Breast epithelium (tissue), 4 donors: Measurements from ENCODE around the gene SDCCAG8. TPM values are rescaled to one million over a fixed set of nuclear protein-coding genes. Genes with fewer than 3 reads are reported as not detected.
A peak's percentile ranks its signal among the peaks of the same experiment; 100 is the strongest.

Experiments
- DNase-seq, 2 donors: peaks; one replicate each; pipeline ENCODE4 v3.0.0-alpha.2; 2019; ENCODE audit warnings: low spot score in 2 of 2
- H3K27ac ChIP-seq, 2 donors: fragments of 200-600 bp; sonication (generic) in 1 of 2; one replicate each; pipeline ENCODE4 v1.5.1; 2016 to 2019; ENCODE audit warnings: mild to moderate bottlenecking in 1 of 2
- H3K27me3 ChIP-seq, 2 donors: fragments of 200-600 bp; sonication (generic) in 1 of 2; one replicate each; pipeline versions ENCODE4 v1.5.1 to v1.6.0; 2017 to 2019; ENCODE audit warnings: control low read depth in 1 of 2, mild to moderate bottlenecking in 1 of 2
- H3K36me3 ChIP-seq: fragments of 200-600 bp; one replicate; pipeline ENCODE4 v1.5.1; 2019
- H3K4me1 ChIP-seq, 2 donors: fragments of 200-600 bp; sonication (generic); one replicate each; pipeline ENCODE4 v1.5.1; 2016 to 2019; ENCODE audit warnings: control low read depth in 1 of 2
- H3K4me3 ChIP-seq, 3 donors: fragments of 200-600 bp; sonication (generic); 1 replicate in 2 of 3; 2 replicates in 1 of 3; pipeline ENCODE4 v1.5.1; 2016 to 2019; ENCODE audit warnings: mild to moderate bottlenecking in 3 of 3, moderate library complexity in 2 of 3
- H3K9me3 ChIP-seq, 2 donors: fragments of 200-600 bp; sonication (generic) in 1 of 2; one replicate each; pipeline ENCODE4 v1.5.1; 2016 to 2019; ENCODE audit warnings: control low read depth in 1 of 2
- POLR2A ChIP-seq: fragments of 450-650 bp; IDR thresholded peaks from one replicate; pipeline ENCODE4 v1.6.1; 2016; ENCODE audit warnings: antibody characterized with exemption, mild to moderate bottlenecking, moderate library complexity
- POLR2AphosphoS5 ChIP-seq, 3 donors: sonication (generic); formaldehyde crosslinking; IDR thresholded peaks; one replicate each; pipeline ENCODE4 v1.6.1; 2017; ENCODE audit warnings: antibody characterized with exemption in 3 of 3
- intact Hi-C: fragments of 100-400 bp; cut with DNase I; formaldehyde crosslinking; loops from one replicate; pipeline ENCODE4 v1.15.1; 2023; ENCODE audit warnings: low total_unique reads
- total RNA-seq, 3 donors: library from RNA; depleted of rRNA; stranded (reverse); fragments of >200 nt; gene quantifications; one replicate each; pipeline ENCODE4 v1.1.0, GENCODE V29; 2016
- TF ChIP-seq, protein P1 (sequence below), 3 donors: fragments of 450-650 bp; IDR thresholded peaks; one replicate each; pipeline ENCODE4 v1.5.1; 2016 to 2017; ENCODE audit warnings: antibody characterized with exemption in 3 of 3, mild to moderate bottlenecking in 3 of 3, moderate library complexity in 3 of 3

The SDCCAG8 gene
- total RNA-seq, 3 donors from 2014 or later, result 48.6 to 73.0 (median 62.3) TPM

DNA sequence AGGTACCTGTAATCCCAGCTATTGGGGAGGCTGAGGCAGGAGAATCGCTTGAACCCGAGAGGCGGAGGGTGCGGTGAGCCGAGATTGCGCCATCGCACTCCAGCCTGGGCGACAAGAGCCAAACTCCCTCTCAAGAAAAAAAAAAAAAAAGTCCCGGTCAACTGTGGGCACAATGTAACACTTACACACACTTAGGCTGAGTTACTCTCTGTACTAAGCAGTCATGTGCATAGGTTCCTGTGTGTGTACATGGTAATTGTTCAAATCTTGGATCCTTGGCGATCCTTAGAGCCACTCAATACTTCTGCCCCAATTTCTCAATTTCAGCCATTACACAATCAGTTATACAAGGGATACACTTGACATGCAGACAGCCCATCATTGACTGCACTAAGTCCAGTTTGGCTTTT is 11.6 kb downstream of the SDCCAG8 start:
- H3K4me3 ChIP-seq, result no peak overlapping the region
- peaks cover 3% of the 10 kb centered on the region for H3K36me3 ChIP-seq
- H3K27me3 ChIP-seq, result no peaks in the 10 kb centered on the region
- DNase-seq, result no peak
- peaks cover 0 to 9% of the 10 kb centered on the region in 2 donors for H3K4me1 ChIP-seq
- TF ChIP-seq POLR2A (no peak), POLR2AphosphoS5 (IDR thresholded peaks at IDR 0.05) (no peak)
- TF ChIP-seq, protein P1, sequence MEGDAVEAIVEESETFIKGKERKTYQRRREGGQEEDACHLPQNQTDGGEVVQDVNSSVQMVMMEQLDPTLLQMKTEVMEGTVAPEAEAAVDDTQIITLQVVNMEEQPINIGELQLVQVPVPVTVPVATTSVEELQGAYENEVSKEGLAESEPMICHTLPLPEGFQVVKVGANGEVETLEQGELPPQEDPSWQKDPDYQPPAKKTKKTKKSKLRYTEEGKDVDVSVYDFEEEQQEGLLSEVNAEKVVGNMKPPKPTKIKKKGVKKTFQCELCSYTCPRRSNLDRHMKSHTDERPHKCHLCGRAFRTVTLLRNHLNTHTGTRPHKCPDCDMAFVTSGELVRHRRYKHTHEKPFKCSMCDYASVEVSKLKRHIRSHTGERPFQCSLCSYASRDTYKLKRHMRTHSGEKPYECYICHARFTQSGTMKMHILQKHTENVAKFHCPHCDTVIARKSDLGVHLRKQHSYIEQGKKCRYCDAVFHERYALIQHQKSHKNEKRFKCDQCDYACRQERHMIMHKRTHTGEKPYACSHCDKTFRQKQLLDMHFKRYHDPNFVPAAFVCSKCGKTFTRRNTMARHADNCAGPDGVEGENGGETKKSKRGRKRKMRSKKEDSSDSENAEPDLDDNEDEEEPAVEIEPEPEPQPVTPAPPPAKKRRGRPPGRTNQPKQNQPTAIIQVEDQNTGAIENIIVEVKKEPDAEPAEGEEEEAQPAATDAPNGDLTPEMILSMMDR (IDR thresholded peaks at IDR 0.05), result no peak
- intact Hi-C loops, result no loop called here
- no peaks in the 10 kb centered on the region for H3K9me3 ChIP-seq
- peak overlapping the region in 1 of 2 donors; percentile 25 for H3K27ac ChIP-seq

DNA sequence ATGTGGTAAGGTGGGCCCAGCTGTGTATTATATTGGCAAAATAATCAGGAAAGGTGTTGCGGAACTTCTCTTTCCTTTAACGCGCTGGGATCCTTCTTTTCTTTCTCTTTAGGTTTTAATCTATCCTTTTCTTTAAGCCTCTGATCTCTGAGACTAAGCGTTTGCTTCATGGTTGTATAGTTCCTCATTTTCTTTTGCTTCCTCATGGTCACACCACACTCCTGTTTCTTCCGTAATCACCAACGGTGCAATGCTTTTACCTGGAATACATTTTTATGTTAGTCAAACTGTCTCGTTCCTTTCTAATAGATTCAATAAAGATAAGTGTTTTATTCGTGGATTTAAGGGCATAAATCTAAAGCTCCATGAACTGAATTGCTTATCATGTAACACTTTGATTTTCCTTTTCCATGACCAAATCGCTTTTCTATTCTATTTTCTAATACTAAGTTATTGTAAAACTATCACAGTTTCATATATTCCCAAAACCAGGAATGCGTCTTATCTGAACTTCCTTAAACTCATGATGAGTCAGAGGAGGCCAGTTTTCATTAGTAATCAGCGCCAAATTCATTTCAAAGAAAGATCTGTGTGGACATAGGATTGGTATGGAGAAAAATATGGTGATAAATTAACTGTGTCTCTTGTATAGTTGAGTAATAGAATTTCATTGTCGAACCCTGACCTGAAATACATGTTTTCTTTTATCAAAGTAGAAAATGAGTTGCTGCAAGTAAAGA is 12.2 kb downstream of the SDCCAG8 start:
- Histone ChIP-seq H3K27ac (peak overlapping the region in 1 of 2 donors; percentile 25), H3K27me3 (no peaks in the 10 kb centered on the region), H3K4me3 (no peak overlapping the region), H3K36me3 (peaks cover 3% of the 10 kb centered on the region), H3K4me1 (peaks cover 0 to 9% of the 10 kb centered on the region in 2 donors), H3K9me3 (no peaks in the 10 kb centered on the region)
- TF ChIP-seq POLR2A (no peak), POLR2AphosphoS5 (IDR thresholded peaks at IDR 0.05) (no peak)
- TF ChIP-seq, protein P1 (IDR thresholded peaks at IDR 0.05), result no peak
- intact Hi-C loops, result no loop called here
- DNase-seq, result no peak

DNA sequence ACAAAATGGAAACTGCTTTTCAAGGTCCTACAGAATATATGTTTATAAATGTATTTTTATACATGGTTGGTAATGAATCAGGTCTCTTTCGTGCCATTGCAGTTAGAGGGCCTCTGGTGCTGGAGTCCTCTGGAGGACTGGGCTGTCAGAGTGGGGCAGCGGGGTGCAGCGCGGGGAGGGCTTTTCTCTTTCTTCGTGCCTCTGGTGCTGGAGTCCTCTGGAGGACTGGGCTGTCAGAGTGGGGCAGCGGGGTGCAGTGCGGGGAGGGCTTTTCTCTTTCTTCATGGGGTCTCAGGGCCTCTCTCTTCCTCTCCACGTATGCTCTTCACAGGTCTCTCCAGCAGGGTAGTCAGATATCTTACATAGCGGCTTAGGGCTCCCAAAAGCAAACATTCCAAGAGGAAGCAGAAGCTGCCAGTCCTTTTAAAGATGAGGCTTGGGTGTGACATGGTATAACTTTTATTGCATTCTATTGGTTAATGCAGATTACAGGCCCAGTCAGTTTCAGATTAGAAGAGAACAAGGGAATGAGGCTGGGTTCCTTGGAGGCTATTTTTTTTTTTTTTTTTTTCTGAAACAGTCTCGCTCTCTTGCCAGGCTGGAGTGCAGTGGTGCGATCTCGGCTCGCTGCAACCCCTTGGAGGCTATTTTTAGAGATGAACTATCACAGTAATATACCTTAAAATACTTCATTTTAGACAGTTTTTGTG is 13.1 kb downstream of the SDCCAG8 start:
- peaks cover 0 to 9% of the 10 kb centered on the region in 2 donors for H3K4me1 ChIP-seq
- H3K27me3 ChIP-seq, result no peaks in the 10 kb centered on the region
- no peak for DNase-seq
- no peak overlapping the region for H3K27ac ChIP-seq
- intact Hi-C loops, result no loop called here
- TF ChIP-seq, protein P1 (IDR thresholded peaks at IDR 0.05), result no peak
- TF ChIP-seq POLR2AphosphoS5 (IDR thresholded peaks at IDR 0.05) (no peak), POLR2A (no peak)
- H3K4me3 ChIP-seq, result no peak overlapping the region
- no peaks in the 10 kb centered on the region for H3K9me3 ChIP-seq
- H3K36me3 ChIP-seq, result peaks cover 3% of the 10 kb centered on the region

DNA sequence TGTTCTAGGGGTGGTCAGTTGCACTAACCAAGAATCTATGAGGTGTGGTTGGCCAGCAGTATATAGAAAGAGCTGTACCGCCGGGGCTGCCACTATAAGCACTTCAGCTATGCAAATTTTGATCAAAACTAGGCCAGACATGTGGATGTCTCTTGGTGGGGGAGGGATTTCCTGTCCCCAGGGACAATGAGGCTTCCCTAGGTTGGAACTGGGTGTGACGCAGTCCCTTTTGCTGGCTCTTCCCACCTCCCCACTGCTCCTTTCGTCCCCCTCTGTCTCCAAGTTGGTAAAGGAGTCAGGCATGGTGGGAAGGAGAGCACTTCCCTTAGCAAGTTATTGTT is 13.6 kb downstream of the SDCCAG8 start:
- DNase-seq, result no peak
- no peak overlapping the region for H3K27ac ChIP-seq
- H3K4me1 ChIP-seq, result peaks cover 0 to 9% of the 10 kb centered on the region in 2 donors
- no peaks in the 10 kb centered on the region for H3K27me3 ChIP-seq
- no peak for TF ChIP-seq POLR2A
- TF ChIP-seq, protein P1 (IDR thresholded peaks at IDR 0.05), result no peak
- no peak for TF ChIP-seq POLR2AphosphoS5 (IDR thresholded peaks at IDR 0.05)
- peaks cover 4% of the 10 kb centered on the region for H3K36me3 ChIP-seq
- no peaks in the 10 kb centered on the region for H3K9me3 ChIP-seq
- H3K4me3 ChIP-seq, result no peak overlapping the region
- intact Hi-C loops, result no loop called here
